ENCODE measurements around the gene MLEC.
A peak's percentile ranks its signal among the peaks of the same experiment; 100 is the strongest.
"Not testable (repeated sequence)": the region's sequence is repeated elsewhere in the genome, so short reads cannot be mapped to it uniquely, and the experiment has no call there.

MLEC gene

DNA sequence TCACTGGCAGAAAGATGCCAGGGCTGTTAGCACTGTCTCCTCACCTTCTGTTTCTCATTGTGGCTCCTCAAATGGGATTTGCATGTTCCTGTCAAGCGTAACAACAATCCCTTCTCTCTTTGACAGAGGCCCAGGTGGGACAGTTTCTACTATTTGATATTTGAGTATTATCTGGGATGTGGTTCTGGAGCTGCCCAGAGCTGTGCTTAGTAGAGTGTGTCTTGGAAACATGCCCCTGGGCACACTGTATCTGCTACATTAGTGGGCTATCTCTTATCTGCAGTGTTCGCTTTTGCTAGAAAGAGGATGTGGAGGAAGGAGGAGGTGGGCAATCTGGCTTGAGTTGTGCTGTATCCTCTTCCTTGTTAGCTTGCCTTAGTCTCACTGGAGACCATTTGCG is 34.9 kb downstream of the MLEC start:
- DNase-seq, result no peak

DNA sequence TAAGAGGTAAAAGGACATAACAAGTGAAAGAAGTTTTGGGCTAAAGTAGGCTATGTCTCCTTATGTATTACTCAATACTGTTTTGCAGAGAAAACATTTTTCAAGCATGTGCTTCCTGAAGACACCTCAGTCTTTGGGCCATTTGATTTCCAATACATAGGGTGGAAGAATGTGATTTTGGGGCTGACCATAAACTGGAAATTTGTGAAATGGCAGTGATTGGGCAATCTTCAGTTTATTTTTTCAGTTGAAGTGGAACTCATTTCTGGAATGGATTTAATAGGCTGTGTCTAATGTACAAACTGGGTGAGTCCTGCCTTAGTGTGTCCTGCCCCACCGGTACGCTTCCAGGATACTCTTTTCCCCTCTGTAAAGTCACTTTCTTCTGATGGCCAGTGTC is 35.8 kb downstream of the MLEC start:
- DNase-seq, result no peak

DNA sequence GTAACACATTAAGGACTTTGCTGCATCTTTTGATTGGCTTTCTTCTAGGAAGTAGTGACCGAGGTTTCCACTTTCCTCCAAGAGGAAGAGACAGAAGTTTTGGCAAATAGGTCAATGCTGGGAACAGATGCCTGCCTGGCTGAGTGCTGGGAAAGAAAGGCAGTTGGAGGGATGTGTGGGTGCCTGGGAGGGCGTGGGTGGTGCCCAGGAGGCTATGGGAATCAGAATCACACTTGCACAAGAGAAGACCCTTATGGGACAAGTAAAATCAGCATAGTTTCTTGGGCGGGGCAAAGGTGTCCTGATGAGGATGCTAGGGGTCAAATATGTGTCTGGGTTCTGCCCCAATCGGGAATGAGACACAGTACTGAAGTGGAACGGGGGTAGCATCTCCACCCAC is 37.8 kb downstream of the MLEC start:
- no peak for DNase-seq

GRCh38 chr12:120725151-120725658 is 38.3 kb downstream of the MLEC start:
- DNase-seq, result no peak

DNA sequence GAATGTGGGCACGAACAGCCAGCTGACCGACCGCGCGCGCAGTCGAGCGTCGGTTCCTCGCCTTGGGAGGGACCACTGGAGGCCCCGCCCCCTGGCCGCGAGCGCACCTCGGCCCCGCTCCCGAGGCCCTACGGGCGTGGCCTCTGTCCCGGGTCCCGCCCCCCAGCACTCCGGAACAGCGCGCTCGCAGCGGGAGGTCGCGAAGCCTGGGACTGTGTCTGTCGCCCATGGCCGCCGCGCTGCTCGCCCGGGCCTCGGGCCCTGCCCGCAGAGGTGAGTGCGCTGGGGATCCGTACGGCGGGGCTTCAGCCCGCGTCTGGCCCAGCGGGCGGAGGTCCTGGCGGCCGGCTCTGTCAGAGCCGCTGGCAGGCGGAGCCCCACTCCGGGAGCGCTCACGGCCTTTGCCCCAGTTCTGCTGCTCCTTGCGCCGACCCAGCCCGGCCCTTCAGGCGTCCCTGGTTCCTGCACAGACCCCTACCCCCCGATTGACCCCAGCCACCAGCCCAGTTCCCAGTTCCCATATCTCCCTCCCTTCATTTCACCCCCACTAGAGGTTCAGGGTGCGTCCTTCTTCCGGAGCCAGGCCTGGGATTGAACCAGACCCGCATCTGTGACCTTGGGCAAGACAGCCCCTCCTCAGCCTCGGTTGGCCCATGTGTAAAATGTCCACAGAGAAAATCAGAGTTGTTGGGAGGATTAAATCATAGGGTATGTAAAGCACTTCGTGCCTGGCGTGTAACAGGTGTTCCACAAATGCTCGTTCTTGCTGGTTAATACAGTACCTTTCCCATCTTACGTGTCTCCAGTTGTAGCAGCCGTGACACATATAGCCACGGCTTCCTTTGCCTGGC is 38.9 kb downstream of the MLEC start, which contains the start of gene ACADS:
Gene ACADS (plus strand): TSS at position 168 of the 851 bp plus-strand sequence. CDS start 60 bp downstream, at position 228.
- peak; percentile 83 for DNase-seq

- DNase-seq, result no peak
Measured at GRCh38 chr12:120726510-120726793, 39.5 kb downstream of the MLEC start.

DNA sequence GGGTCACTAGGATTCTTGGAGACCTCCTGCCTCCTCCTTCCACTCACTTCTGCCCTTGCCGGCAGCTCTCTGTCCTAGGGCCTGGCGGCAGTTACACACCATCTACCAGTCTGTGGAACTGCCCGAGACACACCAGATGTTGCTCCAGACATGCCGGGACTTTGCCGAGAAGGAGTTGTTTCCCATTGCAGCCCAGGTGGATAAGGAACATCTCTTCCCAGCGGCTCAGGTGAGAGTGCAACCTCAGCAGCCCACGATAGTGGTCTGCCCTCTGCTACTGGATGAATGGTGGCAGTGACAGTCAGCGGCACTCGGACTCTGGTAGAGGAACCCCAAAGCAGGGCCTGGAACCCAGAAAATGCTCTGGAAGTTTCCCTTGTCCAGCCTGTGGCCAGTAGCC is 40.0 kb downstream of the MLEC start:
- DNase-seq, result no peak

DNA sequence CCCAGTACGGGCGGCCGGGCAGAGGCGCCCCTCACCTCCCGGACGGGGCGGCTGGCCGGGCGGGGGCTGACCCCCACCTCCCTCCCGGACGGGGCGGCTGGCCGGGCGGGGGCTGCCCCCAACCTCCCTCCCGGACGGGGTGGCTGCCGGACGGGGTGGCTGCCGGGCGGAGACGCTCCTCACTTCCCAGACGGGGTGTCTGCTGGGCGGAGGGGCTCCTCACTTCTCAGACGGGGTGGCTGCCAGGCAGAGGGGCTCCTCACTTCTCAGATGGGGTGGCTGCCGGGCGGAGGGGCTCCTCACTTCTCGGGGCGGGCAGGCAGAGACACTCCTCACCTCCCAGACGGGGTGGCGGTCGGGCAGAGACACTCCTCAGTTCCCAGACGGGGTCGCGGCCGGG is 45.2 kb downstream of the MLEC start:
- not testable (repeated sequence) for DNase-seq

- no peak for DNase-seq
Measured at GRCh38 chr12:120733574-120733973, 46.6 kb downstream of the MLEC start.

DNA sequence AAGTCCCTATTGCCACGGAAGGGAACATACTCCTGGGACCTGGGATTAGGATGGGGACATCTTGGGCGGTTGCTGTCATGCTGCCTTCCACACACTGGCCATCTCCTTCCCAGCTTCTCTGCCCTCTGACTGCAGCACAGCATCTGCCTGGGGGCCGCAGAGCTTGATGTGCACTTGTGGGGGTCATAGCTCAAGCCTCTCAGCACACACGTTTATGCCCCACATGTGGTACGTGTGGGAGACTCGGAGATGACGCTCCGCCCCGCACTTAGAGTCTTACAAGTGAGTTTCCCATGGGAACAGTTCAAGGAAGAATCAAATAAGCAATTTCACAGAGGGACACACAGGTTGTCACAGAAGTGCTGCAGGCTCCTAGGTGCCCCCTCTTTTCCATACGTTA is 47.3 kb downstream of the MLEC start:
- DNase-seq, result no peak

DNA sequence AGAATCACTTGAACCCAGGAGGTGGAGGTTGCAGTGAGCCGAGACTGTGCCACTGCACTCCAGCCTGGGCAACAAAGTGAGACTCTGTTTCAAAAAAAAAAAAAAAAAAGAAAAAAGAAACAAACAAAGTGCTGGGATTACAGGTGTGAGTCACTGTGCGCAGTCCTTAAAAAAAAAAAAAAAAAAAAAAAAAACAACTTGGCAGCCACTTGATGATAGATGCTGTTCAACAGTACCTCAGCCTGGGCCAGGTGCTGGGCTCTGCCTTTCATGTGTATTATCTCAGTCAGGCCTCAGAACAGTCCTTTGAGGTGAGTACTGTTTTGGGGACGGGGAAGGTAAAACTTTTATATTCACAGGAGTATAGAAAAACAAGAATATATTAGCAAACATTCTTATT is 48.2 kb downstream of the MLEC start:
- DNase-seq, result no peak

- no peak for DNase-seq
Measured at GRCh38 chr12:120736404-120737331, 49.7 kb downstream of the MLEC start.

DNA sequence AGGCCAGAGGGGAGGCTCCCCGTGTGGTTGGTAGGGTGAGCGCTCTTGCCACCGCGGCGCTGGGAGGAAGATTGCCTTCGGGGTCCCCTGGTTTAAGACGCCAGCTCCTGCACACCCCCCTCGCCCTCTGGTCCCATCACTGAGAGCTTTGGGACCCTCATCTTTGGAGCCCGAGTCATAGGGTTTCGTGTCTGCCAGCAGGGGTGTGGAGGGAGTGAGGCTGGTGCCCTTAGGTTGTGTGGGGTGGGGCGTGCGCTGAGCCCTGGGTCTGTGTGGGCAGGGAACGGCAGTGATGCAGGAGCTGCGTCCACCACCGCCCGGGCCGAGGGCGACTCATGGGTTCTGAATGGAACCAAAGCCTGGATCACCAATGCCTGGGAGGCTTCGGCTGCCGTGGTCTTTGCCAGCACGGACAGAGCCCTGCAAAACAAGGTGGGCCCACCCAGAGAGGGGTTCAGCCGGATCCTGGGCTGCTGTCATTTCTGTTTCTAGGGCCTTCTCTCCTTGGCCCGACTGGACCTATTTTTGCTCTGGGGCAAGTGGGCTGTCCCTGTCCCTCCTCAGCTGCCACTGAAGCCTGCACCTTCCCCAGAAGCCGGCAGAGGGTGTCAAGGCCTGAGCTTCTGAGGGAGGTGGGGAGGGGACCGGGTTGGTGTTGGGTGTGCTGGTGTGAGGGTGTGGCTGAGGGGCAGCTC is 50.8 kb downstream of the MLEC start:
- no peak for DNase-seq

DNA sequence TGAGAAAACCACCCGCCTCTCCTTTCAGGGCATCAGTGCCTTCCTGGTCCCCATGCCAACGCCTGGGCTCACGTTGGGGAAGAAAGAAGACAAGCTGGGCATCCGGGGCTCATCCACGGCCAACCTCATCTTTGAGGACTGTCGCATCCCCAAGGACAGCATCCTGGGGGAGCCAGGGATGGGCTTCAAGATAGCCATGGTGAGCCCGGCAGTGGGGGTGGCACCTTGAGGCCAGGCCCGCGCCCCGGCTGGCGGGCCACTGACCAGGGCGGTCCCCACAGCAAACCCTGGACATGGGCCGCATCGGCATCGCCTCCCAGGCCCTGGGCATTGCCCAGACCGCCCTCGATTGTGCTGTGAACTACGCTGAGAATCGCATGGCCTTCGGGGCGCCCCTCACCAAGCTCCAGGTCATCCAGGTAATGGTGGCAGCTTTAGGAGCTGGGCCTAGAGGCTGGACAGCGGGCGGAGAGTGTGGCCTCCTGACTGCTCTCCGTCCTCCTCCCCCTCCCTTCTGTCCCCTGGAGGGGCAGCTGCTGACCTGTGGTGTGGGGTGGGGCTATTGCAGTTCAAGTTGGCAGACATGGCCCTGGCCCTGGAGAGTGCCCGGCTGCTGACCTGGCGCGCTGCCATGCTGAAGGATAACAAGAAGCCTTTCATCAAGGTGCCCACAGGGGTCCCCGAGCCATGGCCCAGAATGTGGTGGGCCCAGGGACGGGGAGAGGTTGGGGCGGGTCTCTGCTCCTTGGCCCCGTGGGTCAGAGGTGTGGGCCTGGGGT is 51.5 kb downstream of the MLEC start:
- no peak for DNase-seq

DNA sequence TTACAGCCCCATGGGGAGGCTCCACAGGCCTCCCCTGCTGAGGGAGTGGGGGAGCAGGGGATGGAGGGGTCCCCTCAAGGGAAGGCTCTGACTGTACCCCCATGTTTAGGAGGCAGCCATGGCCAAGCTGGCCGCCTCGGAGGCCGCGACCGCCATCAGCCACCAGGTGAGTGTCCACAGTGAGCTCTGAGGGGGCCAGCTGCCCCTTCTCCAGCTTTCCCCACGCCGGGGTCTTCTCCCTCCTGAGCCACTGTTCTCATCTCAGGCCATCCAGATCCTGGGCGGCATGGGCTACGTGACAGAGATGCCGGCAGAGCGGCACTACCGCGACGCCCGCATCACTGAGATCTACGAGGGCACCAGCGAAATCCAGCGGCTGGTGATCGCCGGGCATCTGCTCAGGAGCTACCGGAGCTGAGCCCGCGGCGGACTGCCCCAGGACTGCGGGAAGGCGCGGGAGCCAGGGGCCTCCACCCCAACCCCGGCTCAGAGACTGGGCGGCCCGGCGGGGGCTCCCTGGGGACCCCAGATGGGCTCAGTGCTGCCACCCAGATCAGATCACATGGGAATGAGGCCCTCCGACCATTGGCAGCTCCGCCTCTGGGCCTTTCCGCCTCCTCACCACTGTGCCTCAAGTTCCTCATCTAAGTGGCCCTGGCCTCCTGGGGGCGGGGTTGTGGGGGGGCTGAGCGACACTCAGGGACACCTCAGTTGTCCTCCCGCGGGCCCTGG is 52.2 kb downstream of the MLEC start:
- DNase-seq, result no peak

GRCh38 chr12:120739821-120740613 is 53.1 kb downstream of the MLEC start:
- DNase-seq, result no peak

DNA sequence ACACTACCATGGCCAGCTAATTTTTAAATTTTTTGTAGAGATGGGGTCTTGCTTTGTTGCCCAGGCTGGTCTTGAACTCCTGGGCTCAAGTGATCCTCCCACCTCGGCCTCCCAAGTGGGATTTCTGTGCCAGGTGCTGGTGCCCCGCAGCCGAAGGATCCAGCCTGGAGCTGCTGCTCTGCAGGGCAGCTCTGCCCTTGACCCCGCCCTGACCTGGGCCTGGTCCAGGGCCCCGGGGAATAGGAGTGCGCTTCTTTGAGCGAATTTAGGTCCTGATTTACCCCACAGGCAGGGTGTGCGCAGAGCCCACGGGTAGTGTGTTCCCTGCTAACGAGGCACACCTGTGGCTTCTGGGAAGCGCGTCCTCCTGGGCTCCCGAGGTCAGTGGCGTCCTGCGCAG is 53.9 kb downstream of the MLEC start:
- no peak for DNase-seq

- DNase-seq, result no peak
Measured at GRCh38 chr12:120741476-120742421, 54.8 kb downstream of the MLEC start.

DNA sequence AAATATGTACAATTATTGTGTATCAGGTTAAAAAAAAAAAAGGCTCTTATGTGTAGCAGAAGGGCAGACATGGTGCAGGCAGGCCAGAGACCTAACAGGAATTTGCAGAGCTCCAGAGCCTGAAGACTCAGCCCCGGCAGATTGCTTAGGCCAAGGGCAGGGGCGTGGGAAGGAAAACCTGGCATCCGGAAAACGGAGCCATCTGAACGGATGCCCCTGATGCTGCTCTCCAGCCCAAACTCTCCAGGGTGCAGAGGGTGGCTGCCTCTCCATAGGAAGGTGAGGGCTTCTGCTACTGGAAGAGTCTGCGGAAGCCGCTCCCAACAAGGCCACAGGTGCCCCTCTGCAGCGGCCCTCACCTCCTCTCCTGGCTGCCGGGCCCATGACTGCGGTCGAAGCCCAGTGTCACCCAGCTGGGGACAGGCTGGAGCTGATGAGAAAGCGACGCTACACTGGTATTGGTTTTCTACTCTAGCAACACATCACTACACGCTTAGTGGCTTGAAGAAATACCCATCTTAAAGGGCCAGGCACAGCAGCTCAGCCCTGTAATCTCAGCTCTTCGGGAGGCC is 58.1 kb downstream of the MLEC start:
- no peak for DNase-seq

Data from activated CD4-positive, alpha-beta T cell treated with anti-CD3 and anti-CD28 coated beads, Interleukin-2, amount 50 U/mL, for 4 hours (primary cell).